MCF 10A (cell line): Measurements from ENCODE around the gene MACROH2A2. TPM values are rescaled to one million over a fixed set of nuclear protein-coding genes. Genes with fewer than 3 reads are reported as not detected.
A peak's percentile ranks its signal among the peaks of the same experiment; 100 is the strongest.

Experiments used
- BruUV-seq: library from RNA; stranded (reverse); fragments of 400-500 nt; replicated peaks from 2 replicates; lab custom pipeline; 2021; lab: Mats Ljungman, UMichigan
- CTCF ChIA-PET: fragments of 300-600 bp; sonication (Branson Sonifier 250); formaldehyde crosslinking; extraction: SDS; loops from one replicate; lab custom pipeline; 2021; ENCODE audit warnings: antibody characterized with exemption, inconsistent platforms; lab: Yijun Ruan, JAX
- POLR2A ChIA-PET: fragments of 300-600, 350-650 bp; sonication (Branson Sonifier 250); formaldehyde crosslinking; extraction: SDS; loops from one replicate; lab custom pipeline; 2020; ENCODE audit warnings: antibody characterized with exemption, inconsistent platforms; lab: Yijun Ruan, JAX
- DNase-seq: peaks from one replicate; pipeline ENCODE4 v3.0.0-alpha.2; 2018; ENCODE audit not compliant: unreplicated experiment
- H3K27ac Mint-ChIP-seq: one replicate; pipeline ENCODE4 v1.8.0; 2022; ENCODE audit warnings: mild to moderate bottlenecking, low read depth, mixed read lengths; ENCODE audit not compliant: unreplicated experiment
- H3K27me3 Mint-ChIP-seq: one replicate; pipeline ENCODE4 v1.8.0; 2022; ENCODE audit warnings: mixed read lengths; ENCODE audit not compliant: insufficient read depth, unreplicated experiment
- H3K36me3 Mint-ChIP-seq: one replicate; pipeline ENCODE4 v1.8.0; 2022; ENCODE audit warnings: mild to moderate bottlenecking, moderate library complexity, mixed read lengths; ENCODE audit not compliant: insufficient read depth, unreplicated experiment
- H3K4me1 Mint-ChIP-seq: one replicate; pipeline ENCODE4 v1.8.0; 2022; ENCODE audit warnings: mixed read lengths; ENCODE audit not compliant: insufficient read depth, unreplicated experiment
- H3K4me3 Mint-ChIP-seq: one replicate; pipeline ENCODE4 v1.8.0; 2022; ENCODE audit warnings: mild to moderate bottlenecking, moderate library complexity, mixed read lengths; ENCODE audit not compliant: unreplicated experiment
- H3K9me3 Mint-ChIP-seq: one replicate; pipeline ENCODE4 v1.8.0; 2022; ENCODE audit warnings: mixed read lengths; ENCODE audit not compliant: unreplicated experiment
- intact Hi-C: fragments of 100-400 bp; cut with micrococcal nuclease; formaldehyde crosslinking; loops from 2 replicates; pipeline ENCODE4 v1.14.1; 2022
- total RNA-seq: library from RNA; stranded (reverse); gene quantifications from 2 replicates; pipeline ENCODE4 v1.2.3, GENCODE V29; 2022
- TF ChIP-seq, protein P1 (sequence below): fragments of 200-600 bp; IDR thresholded peaks from one replicate; pipeline ENCODE4 v1.8.0; 2022; ENCODE audit warnings: antibody characterized with exemption, mild to moderate bottlenecking; ENCODE audit not compliant: unreplicated experiment

The MACROH2A2 gene
- total RNA-seq, 1 experiment from 2014 or later = 17.6 TPM

DNA sequence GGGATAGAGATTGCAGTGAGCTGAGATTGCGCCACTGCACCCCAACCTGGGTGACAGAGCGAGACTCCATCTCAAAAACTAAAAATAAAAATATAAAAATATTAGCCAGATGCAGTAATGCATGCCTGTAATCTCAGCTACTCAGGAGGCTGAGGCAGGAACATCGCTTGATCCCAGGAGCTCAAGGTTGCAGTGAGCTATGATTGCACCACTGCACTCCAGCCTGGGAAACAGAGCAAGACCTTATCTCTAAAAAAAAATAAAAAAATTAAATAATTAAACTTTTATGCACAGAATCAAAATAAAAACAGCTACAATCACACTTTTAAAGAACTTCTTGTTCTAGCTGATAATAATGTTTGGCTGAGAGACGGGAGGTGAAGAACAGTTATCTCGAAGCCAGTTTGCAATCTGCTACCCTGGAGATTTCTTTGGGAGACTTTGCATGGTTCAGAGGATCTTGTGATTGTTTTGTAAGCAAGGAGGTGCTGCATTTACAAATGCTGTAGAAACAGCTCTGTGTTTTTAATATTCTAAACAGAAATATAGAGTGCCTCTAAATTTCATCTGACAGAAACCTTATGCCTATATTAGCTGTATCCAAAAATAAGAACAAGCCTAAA, 19.9 kb upstream of the MACROH2A2 start:
- BruUV-seq = no TSS peak
- intact Hi-C loops = no loop called here
- DNase-seq = no peak
- Mint-ChIP-seq H3K4me3 (no peak overlapping the region), H3K36me3 (no peaks in the 10 kb centered on the region), H3K27ac (no peak overlapping the region), H3K27me3 (peaks cover 33% of the 10 kb centered on the region), H3K9me3 (peaks cover 10% of the 10 kb centered on the region), H3K4me1 (no peaks in the 10 kb centered on the region)
- TF ChIP-seq, protein P1, sequence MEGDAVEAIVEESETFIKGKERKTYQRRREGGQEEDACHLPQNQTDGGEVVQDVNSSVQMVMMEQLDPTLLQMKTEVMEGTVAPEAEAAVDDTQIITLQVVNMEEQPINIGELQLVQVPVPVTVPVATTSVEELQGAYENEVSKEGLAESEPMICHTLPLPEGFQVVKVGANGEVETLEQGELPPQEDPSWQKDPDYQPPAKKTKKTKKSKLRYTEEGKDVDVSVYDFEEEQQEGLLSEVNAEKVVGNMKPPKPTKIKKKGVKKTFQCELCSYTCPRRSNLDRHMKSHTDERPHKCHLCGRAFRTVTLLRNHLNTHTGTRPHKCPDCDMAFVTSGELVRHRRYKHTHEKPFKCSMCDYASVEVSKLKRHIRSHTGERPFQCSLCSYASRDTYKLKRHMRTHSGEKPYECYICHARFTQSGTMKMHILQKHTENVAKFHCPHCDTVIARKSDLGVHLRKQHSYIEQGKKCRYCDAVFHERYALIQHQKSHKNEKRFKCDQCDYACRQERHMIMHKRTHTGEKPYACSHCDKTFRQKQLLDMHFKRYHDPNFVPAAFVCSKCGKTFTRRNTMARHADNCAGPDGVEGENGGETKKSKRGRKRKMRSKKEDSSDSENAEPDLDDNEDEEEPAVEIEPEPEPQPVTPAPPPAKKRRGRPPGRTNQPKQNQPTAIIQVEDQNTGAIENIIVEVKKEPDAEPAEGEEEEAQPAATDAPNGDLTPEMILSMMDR = no peak
- ChIA-PET CTCF (no interaction called here), POLR2A (no interaction called here)

DNA sequence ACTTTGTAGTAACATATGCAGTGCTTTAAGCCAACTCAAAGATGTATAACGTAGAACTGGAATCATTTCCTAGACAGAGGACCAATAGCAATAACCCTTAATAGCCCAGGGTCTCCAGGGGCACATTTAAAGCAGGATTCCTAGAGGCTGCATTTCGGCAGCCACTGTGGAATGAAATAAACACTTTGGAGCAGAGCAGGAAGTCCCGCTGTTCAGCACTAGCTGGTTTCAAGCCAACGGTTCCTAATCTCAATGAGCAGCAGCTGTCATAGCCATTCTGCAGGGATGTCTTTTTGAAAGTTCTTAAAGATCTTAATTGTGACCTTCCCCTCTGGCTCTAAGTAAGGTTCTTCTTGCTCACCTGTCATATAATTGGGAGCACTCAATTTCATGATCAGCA, 18.4 kb upstream of the MACROH2A2 start:
- H3K4me3 Mint-ChIP-seq = no peak overlapping the region
- H3K4me1 Mint-ChIP-seq = no peaks in the 10 kb centered on the region
- ChIA-PET POLR2A (no interaction called here), CTCF (interaction anchor here (0.7 kb wide), 1 partner anchor 125 kb away, joined by 3 read pairs; no protein-coding TSS in a partner anchor)
- no peak for DNase-seq
- no TSS peak for BruUV-seq
- peaks cover 14% of the 10 kb centered on the region for H3K9me3 Mint-ChIP-seq
- H3K36me3 Mint-ChIP-seq = no peaks in the 10 kb centered on the region
- no peak overlapping the region for H3K27ac Mint-ChIP-seq
- H3K27me3 Mint-ChIP-seq = peaks cover 32% of the 10 kb centered on the region
- TF ChIP-seq, protein P1 = no peak
- intact Hi-C loops = no loop called here

DNA sequence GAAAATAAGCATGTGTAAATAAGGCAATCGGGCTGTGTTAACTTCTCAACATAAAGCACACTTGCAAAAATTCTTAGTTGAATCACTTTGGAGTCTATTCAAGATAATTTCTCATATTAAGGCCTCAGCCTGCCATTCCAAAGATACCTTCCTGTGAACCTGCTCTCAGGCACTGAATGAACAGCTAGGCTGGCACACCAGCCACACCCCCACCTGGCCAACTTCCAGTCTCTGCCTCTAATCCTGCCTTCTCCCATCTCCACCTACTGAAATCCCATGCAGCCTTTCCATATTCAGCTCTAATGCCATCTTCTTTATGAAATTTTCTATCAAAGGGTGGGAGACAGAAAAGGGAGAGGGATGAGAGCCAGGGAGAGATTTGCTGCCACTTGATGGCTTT, 17.1 kb upstream of the MACROH2A2 start:
- POLR2A ChIA-PET = no interaction called here

DNA sequence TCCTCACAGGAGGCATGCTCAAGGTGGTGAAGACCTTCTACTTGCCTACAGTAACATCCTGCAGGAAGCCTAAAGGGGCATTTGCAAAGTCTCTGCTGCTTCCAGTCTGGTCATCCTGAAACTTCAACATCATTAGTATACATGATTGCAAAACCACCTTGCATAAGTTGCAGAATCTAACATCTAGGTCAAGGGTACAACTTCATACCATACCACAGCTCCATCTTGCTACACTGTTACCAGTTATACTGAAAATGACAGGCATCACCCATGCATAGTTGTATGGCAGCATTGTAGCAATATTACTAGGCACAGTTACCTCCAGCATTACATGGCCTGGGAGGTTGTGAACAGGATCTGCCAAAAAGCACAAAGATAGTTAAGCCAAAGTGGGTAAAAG, 13.7 kb upstream of the MACROH2A2 start:
- Mint-ChIP-seq H3K9me3 (peaks cover 17% of the 10 kb centered on the region), H3K27me3 (peaks cover 12% of the 10 kb centered on the region), H3K27ac (no peak overlapping the region), H3K4me1 (no peaks in the 10 kb centered on the region), H3K36me3 (no peaks in the 10 kb centered on the region), H3K4me3 (no peak overlapping the region)
- intact Hi-C loops = no loop called here
- POLR2A ChIA-PET = no interaction called here
- BruUV-seq = no TSS peak
- no peak for DNase-seq
- CTCF ChIA-PET = no interaction called here
- TF ChIP-seq, protein P1 = no peak

More for the DNA sequence above, 17.1 kb upstream of the MACROH2A2 start:
- H3K27me3 Mint-ChIP-seq = peaks cover 19% of the 10 kb centered on the region
- TF ChIP-seq, protein P1 = no peak
- CTCF ChIA-PET = no interaction called here
- BruUV-seq = no TSS peak
- peaks cover 16% of the 10 kb centered on the region for H3K9me3 Mint-ChIP-seq
- H3K36me3 Mint-ChIP-seq = no peaks in the 10 kb centered on the region
- peak; percentile 18 for DNase-seq
- H3K27ac Mint-ChIP-seq = no peak overlapping the region
- H3K4me1 Mint-ChIP-seq = no peaks in the 10 kb centered on the region
- no peak overlapping the region for H3K4me3 Mint-ChIP-seq
- intact Hi-C loops = no loop called here
